CD4-positive, alpha-beta T cell (primary cell): ENCODE results near the gene UBE2L6. TPM values are rescaled to one million over a fixed set of nuclear protein-coding genes. Genes with fewer than 3 reads are reported as not detected.

Experiments used
- ATAC-seq: fragments of 200-7000 bp; cut with Tn5 transposase; one replicate; pipeline ENCODE4 v1.10.0; 2022; ENCODE audit warnings: mild to moderate bottlenecking; ENCODE audit not compliant: poor library complexity
- CTCF ChIA-PET: fragments of 350-600 bp; sonication (Branson Sonifier 250); formaldehyde crosslinking; loops from one replicate; lab custom pipeline; 2021; ENCODE audit warnings: antibody characterized with exemption, inconsistent platforms; lab: Charles Lee
- POLR2A ChIA-PET: fragments of 350-600 bp; sonication (Branson Sonifier 250); formaldehyde crosslinking; loops from one replicate; lab custom pipeline; 2021; ENCODE audit warnings: antibody characterized with exemption, inconsistent platforms; lab: Charles Lee
- DNase-seq, 14 experiments: peaks; one replicate each; pipeline ENCODE4 v3.0.0-alpha.2; 2013 to 2020; ENCODE audit warnings: mixed read lengths in 2 of 14
- H3K27ac ChIP-seq, 2 donors: one replicate each; pipeline versions ENCODE4 v1.5.1 to v1.7.0; 2013; ENCODE audit warnings: low read length in 2 of 2, low read depth in 1 of 2, mild to moderate bottlenecking in 1 of 2
- H3K27me3 ChIP-seq, 2 experiments: 1 replicate in 1 of 2; 2 replicates in 1 of 2; pipeline versions ENCODE4 v1.6.1 to v1.7.0; 2013; ENCODE audit warnings: low read length in 2 of 2, control low read depth in 1 of 2, mild to moderate bottlenecking in 1 of 2, moderate library complexity in 1 of 2; ENCODE audit not compliant: insufficient read depth in 2 of 2, control insufficient read depth in 1 of 2
- H3K36me3 ChIP-seq: one replicate; pipeline ENCODE4 v1.6.1; 2013; ENCODE audit warnings: low read length, control low read depth; ENCODE audit not compliant: insufficient read depth
- H3K4me1 ChIP-seq: one replicate; pipeline ENCODE4 v1.6.1; 2013; ENCODE audit warnings: low read length, control low read depth; ENCODE audit not compliant: insufficient read depth
- H3K4me3 ChIP-seq: one replicate; pipeline ENCODE4 v1.5.1; 2013; ENCODE audit warnings: mild to moderate bottlenecking, low read length, moderate library complexity
- H3K9me3 ChIP-seq, 2 experiments: 1 replicate in 1 of 2; 2 replicates in 1 of 2; pipeline versions ENCODE4 v1.6.1 to v1.7.0; 2013; ENCODE audit warnings: low read length in 2 of 2, mild to moderate bottlenecking in 2 of 2, control low read depth in 1 of 2, moderate library complexity in 1 of 2; ENCODE audit not compliant: control insufficient read depth in 1 of 2, insufficient read depth in 1 of 2
- H3K27ac Mint-ChIP-seq: one replicate; pipeline ENCODE4 v1.8.0; 2020; ENCODE audit warnings: mixed read lengths
- H3K27me3 Mint-ChIP-seq: one replicate; pipeline ENCODE4 v1.8.0; 2021; ENCODE audit warnings: mixed read lengths
- H3K36me3 Mint-ChIP-seq: one replicate; pipeline ENCODE4 v1.8.0; 2021; ENCODE audit warnings: low read depth, mixed read lengths
- H3K4me1 Mint-ChIP-seq: one replicate; pipeline ENCODE4 v1.8.0; 2021; ENCODE audit warnings: low read depth, mixed read lengths
- H3K4me3 Mint-ChIP-seq: one replicate; pipeline ENCODE4 v1.8.0; 2020; ENCODE audit warnings: mild to moderate bottlenecking, mixed read lengths
- H3K9me3 Mint-ChIP-seq: one replicate; pipeline ENCODE4 v1.8.0; 2020; ENCODE audit warnings: mixed read lengths
- CTCF ChIP-seq: fragments of 200-600 bp; IDR thresholded peaks from one replicate; pipeline ENCODE4 v1.8.0; 2022; ENCODE audit warnings: antibody characterized with exemption, mild to moderate bottlenecking
- intact Hi-C, 2 experiments: fragments of 100-400 bp; cut with DNase I in 1 of 2; cut with micrococcal nuclease in 1 of 2; formaldehyde crosslinking; loops; one replicate each; pipeline versions ENCODE4 v1.15.1 to v1.9.0; 2023 to 2025; cut with DNase I, micrococcal nuclease
- total RNA-seq, 174 experiments: library from RNA in 2 of 174; stranded (reverse) in 2 of 174; gene quantifications; one replicate each; pipeline ENCODE4 v1.2.3 and lab custom pipeline; 2021 to 2026

Gene UBE2L6
- total RNA-seq, 2 experiments from 2014 or later = 35.0 to 36.2 TPM

- Histone ChIP-seq H3K36me3 (peaks cover 11% of the 10 kb centered on the region), H3K27me3 (no peaks in the 10 kb centered on the region), H3K9me3 (no peaks in the 10 kb centered on the region), H3K4me3 (peak within 1 kb of the TSS; percentile 85), H3K4me1 (peaks cover 24% of the 10 kb centered on the region), H3K27ac (peak within 1 kb of the TSS; percentile 78 to 91)
- intact Hi-C loops = loop anchor here (1.0 to 2.0 kb wide), 6 partner anchors 36 to 1048 kb away; partner anchors contain the start of genes UBE2L6 (in 2 of the 2), MED19 (in 1 of the 2), TMX2 (in 1 of the 2) and ZFP91 (in 1 of the 2)
- Mint-ChIP-seq H3K27me3 (no peaks in the 10 kb centered on the region), H3K27ac (peak within 1 kb of the TSS; percentile 90), H3K4me3 (peak within 1 kb of the TSS; percentile 89), H3K9me3 (no peaks in the 10 kb centered on the region), H3K36me3 (peaks cover 5% of the 10 kb centered on the region), H3K4me1 (peaks cover 25% of the 10 kb centered on the region)
- DNase-seq = peak; percentile 82 to 99 (median 91)
- no peak for TF ChIP-seq CTCF
- peak; percentile 91 for ATAC-seq
- ChIA-PET CTCF (interaction anchor here (1.0 to 9.3 kb wide), 6 partner anchors 37 to 206 kb away, joined by 3 to 130 read pairs (median 8); partner anchors contain the start of genes TNKS1BP1 and UBE2L6), POLR2A (interaction anchor here (0.7 to 2.9 kb wide), 8 partner anchors 19 to 211 kb away, joined by 3 to 11 read pairs (median 4); partner anchors contain the start of genes SELENOH, TNKS1BP1 and UBE2L6)
Measured at GRCh38 chr11:57530596-57531507, 36.6 kb downstream of the UBE2L6 start, which contains the start of gene TIMM10. TSS of gene TIMM10 (minus strand) at chr11:57530754. CDS start at chr11:57530189, 565 bp downstream.

GRCh38 chr11:57530215-57530595 lies 37.3 kb downstream of the UBE2L6 start:
- Mint-ChIP-seq H3K27me3 (no peaks in the 10 kb centered on the region), H3K4me3 (peak overlapping the region; percentile 89), H3K27ac (peak overlapping the region; percentile 90), H3K4me1 (peaks cover 25% of the 10 kb centered on the region), H3K36me3 (peaks cover 5% of the 10 kb centered on the region), H3K9me3 (no peaks in the 10 kb centered on the region)
- Histone ChIP-seq H3K27me3 (no peaks in the 10 kb centered on the region), H3K27ac (peak overlapping the region; percentile 78 to 91), H3K9me3 (no peaks in the 10 kb centered on the region), H3K4me1 (peaks cover 24% of the 10 kb centered on the region), H3K4me3 (peak overlapping the region; percentile 85), H3K36me3 (peaks cover 11% of the 10 kb centered on the region)
- TF ChIP-seq CTCF = no peak
- DNase-seq (no peak), ATAC-seq (no peak)
- ChIA-PET POLR2A (interaction anchor here (1.0 to 2.9 kb wide), 5 partner anchors 38 to 211 kb away, joined by 3 to 11 read pairs (median 5); partner anchors contain the start of genes SELENOH, TNKS1BP1 and UBE2L6), CTCF (interaction anchor here (1.0 to 9.3 kb wide), 4 partner anchors 37 to 205 kb away, joined by 3 to 130 read pairs (median 13); partner anchors contain the start of genes TNKS1BP1 and UBE2L6)
- intact Hi-C loops = loop anchor here (2.0 kb wide), 5 partner anchors 37 to 1049 kb away; partner anchors contain the start of genes UBE2L6 (in 2 of the 2), MED19 (in 1 of the 2), TMX2 (in 1 of the 2) and ZFP91 (in 1 of the 2)

- intact Hi-C loops = no loop called here
- H3K4me3 Mint-ChIP-seq = peak overlapping the region; percentile 26
- H3K36me3 ChIP-seq = peaks cover 11% of the 10 kb centered on the region
- no peak overlapping the region for H3K27ac Mint-ChIP-seq
- ATAC-seq = no peak
- H3K4me1 Mint-ChIP-seq = peaks cover 25% of the 10 kb centered on the region
- peaks cover 24% of the 10 kb centered on the region for H3K4me1 ChIP-seq
- no peaks in the 10 kb centered on the region for H3K9me3 ChIP-seq
- H3K27ac ChIP-seq = no peak overlapping the region
- no peaks in the 10 kb centered on the region for H3K27me3 Mint-ChIP-seq
- H3K4me3 ChIP-seq = no peak overlapping the region
- no peaks in the 10 kb centered on the region for H3K9me3 Mint-ChIP-seq
- TF ChIP-seq CTCF = no peak
- H3K36me3 Mint-ChIP-seq = peaks cover 5% of the 10 kb centered on the region
- no peaks in the 10 kb centered on the region for H3K27me3 ChIP-seq
- no peak for DNase-seq
- CTCF ChIA-PET = interaction anchor here (1.1 to 9.3 kb wide), 3 partner anchors 25 to 71 kb away, joined by 3 to 130 read pairs (median 12); no protein-coding TSS in a partner anchor
- POLR2A ChIA-PET = interaction anchor here (1.3 to 2.9 kb wide), 3 partner anchors 14 to 204 kb away, joined by 4 to 11 read pairs (median 10); partner anchors contain the start of genes SLC43A1 and TNKS1BP1
Measured at GRCh38 chr11:57529012-57529411, 38.5 kb downstream of the UBE2L6 start.
